GM21381 (cell line): ENCODE results near the gene OR6M1.

ENCODE experiments used
- ATAC-seq: cut with Tn5 transposase; IDR thresholded peaks from one replicate; pipeline ENCODE4 v1.9.1; 2021; ENCODE audit warnings: mild to moderate bottlenecking, moderate library complexity; ENCODE audit not compliant: unreplicated experiment

Gene OR6M1, protein sequence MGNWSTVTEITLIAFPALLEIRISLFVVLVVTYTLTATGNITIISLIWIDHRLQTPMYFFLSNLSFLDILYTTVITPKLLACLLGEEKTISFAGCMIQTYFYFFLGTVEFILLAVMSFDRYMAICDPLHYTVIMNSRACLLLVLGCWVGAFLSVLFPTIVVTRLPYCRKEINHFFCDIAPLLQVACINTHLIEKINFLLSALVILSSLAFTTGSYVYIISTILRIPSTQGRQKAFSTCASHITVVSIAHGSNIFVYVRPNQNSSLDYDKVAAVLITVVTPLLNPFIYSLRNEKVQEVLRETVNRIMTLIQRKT

DNA sequence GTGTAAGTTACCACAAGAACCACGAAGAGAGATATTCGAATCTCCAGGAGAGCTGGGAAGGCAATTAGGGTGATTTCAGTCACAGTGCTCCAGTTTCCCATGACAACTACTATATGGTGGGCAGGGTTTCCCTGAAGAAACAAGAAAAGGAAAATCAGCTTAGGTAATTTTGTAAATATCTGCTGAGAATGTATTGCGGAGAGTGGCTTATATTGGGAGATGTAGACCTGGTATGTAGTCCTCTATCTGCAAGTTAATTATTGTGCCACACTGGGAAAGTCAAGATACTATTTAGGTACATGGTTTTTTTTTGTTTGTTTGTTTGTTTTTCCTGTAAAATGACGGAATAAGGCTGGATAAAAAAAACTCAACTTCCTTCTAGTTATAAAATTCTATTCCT lies at the start of gene OR6M1:
OR6M1 (minus strand) TSS at position 101 of the 400 bp plus-strand sequence; CDS start at position 101, 0 bp downstream.
- no peak for ATAC-seq

DNA sequence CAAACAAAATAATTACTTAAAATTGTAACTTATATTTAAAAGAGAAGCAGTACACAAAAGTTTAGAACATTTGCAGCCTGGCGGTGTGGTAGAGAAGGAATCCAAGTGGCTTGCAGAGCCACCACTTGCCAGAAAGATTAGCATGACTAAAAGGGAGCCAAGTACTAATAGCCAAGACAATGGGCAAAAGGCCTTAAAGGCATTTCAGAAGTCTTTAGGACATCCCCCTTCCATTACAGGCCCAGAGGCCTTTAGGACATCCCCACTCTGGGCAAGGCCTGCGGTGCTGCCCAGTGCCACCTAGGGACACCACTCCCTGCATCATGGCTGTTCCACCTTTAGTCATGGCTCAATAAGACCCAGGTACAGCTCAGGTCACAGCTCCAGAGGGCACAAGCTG lies 46.9 kb upstream of the OR6M1 start:
- ATAC-seq: no peak

DNA sequence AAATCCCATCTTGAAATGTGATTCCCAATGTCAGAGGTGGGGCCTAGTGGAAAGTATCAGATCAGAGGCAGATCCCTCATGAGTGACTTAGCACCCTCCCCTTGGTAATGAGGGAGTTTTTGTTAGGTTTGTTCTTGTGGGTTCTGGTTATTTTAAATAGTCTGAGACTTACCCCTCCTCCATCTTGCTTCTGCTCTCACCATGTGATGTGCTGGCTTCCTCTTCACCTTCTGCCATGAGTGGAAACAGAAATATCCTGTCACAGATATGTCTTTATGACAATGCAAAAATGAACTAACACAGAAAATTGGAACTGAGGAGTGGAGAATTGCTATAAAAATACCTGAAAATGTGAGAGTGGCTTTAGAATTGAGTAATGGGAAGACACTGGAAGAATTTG lies 46.2 kb upstream of the OR6M1 start:
- no peak for ATAC-seq

DNA sequence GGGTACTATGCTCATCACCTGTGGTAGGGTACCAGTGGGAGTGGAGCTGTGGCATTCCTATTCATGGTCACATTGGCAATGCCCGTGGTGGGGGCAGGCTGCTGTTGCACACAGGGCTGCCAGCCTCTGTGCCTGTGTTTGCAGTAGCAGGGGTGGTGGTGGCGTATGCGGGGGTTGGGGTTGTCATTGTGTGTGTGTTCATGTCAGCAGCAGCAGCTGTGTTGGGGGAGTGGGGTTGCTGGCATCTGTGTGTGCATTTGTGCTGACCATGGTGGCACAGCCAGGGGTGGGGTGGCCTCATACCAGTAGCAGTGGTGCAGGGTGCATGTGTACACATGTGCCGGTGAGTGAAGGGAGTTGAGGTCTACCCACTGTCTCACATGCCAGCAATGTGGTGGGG lies 45.0 kb upstream of the OR6M1 start:
- no peak for ATAC-seq

DNA sequence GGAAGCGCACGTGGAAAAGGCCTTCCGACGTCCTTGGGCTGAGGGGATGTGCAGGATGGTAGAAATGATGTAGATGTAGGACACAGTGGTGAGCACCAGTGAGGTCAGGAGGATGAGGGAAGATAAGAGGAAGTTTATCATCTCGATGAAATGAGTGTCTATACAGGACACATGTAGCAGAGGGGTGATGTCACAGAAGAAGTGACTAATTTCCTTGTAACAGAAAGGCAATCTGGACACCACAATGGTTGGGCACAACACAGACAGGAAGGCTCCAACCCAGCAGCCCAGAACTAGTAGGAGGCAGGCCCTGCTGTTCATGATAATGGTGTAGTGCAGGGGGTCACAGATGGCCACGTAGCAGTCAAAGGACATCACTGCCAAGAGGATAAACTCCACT lies 35.0 kb upstream of the OR6M1 start:
- ATAC-seq: no peak

DNA sequence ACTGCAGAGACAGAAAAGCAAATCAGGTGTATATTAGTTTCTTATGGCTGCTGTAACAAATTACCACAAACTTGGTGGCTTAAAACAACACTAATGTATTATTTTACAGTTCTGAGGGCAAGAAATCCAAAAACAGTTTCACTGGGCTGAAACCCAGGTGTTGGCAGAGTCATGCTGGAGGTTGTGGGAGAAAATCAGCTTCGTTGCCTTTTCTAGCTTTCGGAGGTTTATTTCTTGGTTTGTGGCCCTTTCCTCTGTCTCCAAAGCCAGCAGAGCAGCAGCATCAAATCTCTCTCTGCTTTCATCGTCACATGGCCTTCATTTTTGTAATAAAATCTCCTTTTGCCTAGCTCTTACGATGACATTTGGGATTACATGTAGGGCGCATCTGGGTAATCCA lies 33.0 kb upstream of the OR6M1 start:
- ATAC-seq: no peak

DNA sequence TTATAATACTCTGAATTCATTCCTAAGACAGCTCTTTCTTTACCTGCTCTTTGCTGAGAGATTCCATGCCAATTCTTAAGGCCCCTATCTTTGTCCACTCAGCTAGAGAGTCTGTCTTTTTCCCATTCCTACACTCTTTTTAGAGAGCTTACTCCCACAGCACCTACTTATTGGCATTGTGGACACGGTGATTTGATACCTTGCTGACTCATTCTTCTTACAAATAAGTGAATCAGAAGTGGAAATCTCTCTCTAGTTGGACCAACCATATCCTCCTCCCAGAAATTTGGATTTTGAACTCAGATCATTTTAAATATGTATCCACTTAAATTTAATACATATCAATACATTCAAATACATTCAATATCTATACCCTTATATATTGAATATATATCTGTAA lies 32.5 kb upstream of the OR6M1 start:
- ATAC-seq: no peak

DNA sequence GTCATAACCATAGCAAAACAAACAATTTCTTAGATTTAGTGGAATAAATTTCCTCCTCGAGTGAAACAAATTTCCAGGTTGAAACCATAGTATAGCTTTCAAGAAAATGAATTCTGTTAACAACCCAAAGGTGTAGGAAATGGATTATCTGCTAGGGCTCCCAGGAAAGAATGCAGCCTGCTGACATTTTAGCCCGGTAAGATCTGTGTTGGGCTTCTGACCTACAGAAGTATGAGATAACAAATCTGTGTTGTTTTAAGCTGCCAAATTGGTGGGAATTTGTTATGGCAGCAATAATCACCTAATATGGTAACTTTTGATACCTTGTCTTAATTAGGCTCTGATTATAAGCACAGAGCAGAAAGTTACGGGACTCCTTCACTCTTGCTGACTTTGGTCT lies 32.0 kb upstream of the OR6M1 start:
- ATAC-seq: no peak

DNA sequence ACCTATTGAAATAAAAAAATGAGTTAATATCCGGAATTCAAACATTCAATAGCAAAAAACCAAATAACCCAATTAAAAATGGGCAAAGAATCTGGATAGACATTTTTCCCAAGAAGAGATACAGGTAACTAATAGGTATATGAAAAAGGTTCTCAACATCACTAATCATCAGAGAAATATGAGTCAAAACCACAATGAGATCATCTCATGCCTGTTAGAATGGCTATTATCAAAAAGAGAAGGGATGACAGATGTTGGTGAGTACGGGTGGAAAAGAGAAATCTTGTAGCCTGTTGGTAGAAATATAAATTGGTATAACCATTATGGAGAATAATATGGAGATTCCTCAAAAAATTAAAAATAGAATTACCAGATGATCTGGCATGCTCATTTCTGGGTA lies 26.9 kb upstream of the OR6M1 start:
- ATAC-seq: no peak

DNA sequence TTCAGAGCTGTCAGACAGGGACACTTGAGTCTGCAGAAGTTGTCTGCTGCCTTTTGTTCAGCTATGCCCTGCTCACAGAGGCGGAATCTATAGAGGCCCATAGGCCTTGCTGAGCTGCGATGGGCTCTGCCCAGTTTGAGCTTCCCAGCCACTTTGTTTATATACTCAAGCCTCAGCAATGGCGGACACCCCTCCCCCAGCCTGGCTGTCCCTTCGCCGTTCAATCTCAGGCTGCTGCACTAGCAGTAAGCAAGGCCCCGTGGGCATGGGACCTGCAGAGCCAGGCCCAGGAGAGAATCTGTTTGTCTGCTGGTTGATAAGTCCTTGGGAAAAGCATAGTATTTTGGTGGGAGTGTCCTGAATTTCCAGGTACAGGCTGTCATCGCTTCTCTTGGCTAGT lies 23.6 kb upstream of the OR6M1 start:
- ATAC-seq: no peak

DNA sequence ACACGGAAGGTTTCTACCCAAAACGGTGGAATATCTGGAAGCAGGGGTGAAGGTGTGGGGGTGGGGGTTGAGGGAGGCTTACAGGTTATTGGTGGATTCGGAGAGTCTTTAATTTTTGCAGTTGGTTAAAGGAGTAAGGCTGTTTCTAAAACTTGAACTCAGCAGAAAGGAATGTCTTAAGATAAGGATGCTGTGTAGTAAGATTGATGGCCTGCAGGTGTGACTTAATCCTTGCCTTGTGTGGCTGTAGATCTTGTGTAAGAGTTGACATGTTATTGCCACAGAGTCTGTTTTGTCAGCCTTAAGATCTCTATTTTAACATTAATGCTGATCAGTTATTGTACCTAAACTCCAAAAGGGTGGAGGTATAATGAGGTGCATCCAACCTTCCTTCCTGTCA lies 16.4 kb upstream of the OR6M1 start:
- no peak for ATAC-seq

DNA sequence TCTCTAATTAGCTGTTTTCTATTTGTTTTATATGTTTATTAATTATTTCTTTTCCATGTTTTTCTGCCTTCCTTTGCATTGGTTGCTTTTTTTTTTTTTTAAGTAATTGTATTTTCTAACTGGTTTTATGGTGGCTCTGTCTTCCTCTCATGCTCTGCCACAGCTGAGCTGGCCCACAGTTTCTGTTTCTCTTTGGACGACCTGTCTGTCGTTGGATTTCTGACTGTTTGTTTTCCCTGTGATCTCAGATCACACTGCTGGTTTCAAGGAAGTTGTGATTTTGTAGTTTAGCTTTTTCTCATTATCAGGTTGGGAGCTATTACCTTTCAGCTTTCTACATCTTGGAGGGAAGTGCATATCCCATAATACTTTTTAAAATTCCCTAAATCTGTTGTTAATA lies 15.9 kb upstream of the OR6M1 start:
- no peak for ATAC-seq

DNA sequence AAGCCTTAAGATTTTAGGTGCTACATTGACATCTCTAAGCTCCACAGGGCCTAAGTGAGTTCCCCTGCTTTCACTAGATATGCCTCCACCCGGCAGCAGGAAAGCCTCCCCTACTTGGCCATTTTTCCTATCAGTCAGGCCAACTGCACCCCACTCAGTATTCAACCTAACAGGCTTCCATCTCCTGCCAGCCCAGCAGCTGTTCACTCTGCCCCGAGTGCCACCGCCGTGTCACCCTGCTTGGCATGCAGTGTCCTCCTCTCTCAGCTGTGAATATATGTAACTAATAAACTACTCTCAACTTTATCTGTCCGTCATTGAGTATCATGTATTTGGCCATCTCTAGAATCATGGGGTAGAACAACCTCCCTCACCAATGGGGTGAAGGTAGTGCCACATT lies 9.0 kb upstream of the OR6M1 start:
- ATAC-seq: no peak

DNA sequence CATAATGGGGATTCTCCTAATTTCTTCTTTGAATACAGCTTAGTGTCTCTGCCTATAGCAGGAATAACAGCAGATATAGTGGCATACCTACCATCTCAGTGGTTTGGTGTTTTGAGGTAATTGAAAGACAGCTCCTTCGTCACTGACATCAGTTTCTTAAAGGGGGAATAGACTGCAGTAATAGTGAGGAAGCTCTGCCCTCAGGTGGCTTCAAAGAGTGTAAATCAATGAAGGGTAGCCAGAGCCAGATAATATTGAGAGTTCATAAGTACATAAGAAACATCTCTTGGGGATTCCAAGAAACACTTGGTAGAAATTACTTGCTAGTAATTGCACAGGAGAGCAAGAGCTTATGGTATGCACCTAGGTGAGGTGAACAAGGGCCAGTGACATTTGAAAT lies 4.4 kb downstream of the OR6M1 start:
- no peak for ATAC-seq

DNA sequence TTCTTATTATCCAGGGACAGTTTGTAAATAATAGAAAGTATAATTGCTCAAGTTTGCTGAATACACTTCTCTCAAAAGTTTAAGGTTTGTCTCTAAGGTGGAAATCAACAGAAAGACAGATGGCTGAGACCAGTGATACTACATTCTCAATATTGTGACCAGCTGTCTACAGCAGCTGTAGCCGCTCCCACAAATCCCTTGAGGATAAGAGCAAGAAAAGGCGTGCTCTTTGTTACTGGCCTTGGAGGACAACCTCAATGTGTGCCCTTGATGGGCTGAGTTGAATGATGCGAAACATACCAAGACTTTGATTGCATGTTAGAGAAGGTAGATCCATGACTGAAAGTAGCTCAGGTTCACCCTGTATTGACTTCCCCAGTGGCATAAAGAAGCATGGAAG lies 6.1 kb downstream of the OR6M1 start:
- ATAC-seq: no peak

DNA sequence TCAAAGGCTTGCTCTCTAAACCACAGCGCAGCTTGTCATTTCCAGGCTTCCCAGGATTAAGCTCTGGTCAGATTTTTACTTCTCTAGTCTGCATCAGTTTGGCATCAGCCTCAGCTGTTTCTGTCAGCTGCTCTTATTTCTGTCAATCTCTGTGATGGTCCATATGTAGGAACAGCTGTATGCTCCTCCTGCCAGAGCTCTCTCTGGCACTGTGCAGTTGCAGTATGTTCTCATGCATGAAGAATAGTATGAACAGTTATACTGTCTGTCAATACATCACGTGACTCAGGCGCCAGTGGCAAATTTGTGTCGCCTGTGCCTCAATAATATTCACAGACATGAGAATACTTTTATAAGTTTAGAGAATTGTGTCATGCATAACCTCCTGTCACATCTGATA lies 6.7 kb downstream of the OR6M1 start:
- ATAC-seq: no peak

DNA sequence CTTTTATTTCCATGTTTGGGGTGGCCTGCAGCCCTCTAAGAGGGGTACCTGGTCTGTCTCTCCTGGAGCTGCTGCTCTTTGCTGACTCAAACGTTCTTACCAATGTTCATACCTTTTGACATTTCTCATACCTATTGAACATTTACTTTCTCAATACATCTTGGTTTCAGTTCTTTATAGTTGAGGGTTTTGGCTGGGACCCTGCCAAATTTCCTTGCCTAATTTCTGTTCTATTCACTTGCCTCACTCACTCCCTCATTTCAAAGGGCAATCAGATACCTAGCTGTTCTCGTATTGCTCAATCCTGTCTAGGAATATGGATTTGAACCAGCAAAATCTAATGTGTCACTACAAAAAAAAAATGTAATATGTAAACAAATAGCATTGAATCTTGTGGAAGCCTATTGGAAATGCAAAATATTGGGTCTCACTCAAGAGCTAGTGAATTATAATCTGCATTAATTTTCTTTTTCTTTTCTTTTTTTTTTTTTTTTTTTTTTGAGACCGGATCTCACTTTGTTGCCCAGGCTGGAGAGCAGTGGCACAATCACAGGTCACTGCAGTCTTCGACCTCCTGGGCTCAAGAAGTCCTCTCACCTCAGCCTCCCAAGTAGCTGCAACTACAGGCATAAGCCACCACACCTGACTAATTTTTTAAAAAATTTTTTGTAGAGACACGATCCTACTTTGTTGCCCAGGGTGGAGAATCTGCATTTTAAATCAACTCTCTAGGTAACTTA lies 7.5 kb downstream of the OR6M1 start:
- ATAC-seq: no peak

DNA sequence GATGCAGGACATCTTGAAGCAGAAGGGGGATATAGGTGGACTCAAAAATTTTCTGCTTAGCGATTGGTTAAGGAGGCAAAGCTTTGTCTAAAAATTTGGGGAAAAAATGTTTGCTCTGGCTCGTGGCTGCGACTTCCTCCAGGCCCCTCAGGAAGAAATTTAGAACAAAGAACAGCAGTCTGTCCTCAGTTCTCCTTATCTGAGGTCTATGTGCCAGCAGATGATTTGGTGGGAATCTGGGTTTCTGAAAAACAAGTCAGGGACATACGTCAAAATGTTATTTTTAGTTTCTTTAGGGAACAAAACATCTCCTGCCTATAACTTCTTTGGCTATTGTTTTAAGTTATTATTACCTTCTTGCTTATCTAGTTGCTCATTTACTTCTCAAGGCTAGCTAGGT lies 8.1 kb downstream of the OR6M1 start:
- ATAC-seq: no peak

DNA sequence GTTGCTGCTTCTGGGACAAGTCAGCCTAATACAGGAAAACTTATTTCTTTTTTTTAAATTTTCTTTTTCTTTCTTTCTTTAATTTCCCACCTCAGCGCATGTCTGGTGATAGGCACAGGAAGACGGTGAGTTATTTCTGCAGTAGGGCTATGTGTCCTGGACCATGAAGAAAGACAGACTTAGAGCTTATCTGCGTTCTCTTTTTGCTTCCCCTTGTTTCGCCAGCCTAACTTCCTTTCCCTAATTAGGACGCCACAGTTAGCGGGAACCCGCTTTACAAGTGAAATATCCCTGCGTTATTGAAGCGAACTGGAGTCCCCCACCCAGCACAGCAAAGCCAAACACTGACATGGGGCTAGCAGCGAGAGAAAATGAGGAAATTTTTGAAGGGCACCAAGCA lies 8.6 kb downstream of the OR6M1 start:
- no peak for ATAC-seq

DNA sequence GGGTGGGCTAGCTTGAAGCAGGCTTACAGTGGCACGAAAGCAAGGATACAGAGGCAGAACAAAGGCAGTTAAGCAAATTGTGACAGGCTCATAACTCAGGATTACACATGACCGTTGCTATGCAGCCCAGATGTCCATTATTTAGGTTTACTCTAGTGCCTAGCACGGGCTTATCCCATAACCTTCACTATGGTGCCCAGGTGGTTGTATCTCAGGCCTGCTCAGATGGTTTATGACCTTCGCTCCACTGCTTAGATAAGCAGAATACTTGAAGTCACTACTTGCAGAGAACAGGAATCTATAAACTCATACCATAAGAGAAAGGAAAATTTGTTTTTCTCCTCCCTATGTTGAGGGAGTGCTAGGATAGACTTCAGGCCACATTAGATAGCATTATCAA lies 9.0 kb downstream of the OR6M1 start:
- ATAC-seq: no peak

DNA sequence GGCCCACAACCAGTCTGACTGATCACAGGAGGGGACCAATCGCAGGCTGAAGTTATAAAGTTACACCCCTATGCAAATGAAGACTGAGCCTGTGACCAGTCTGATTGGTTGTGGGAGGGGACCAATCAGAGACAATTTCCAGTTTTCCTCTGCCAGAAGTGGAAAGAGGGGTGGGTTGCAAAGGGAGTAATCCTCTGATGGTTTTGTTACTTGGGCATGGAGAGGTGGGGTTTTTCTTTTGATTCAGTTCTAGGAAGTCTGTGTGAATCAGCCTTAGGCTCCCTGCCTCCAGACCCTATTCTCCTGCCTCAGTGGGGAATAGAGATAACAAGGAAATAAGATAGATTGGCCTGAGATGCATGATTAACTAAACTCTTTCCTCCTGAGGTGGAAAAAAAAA lies 9.9 kb downstream of the OR6M1 start:
- no peak for ATAC-seq

DNA sequence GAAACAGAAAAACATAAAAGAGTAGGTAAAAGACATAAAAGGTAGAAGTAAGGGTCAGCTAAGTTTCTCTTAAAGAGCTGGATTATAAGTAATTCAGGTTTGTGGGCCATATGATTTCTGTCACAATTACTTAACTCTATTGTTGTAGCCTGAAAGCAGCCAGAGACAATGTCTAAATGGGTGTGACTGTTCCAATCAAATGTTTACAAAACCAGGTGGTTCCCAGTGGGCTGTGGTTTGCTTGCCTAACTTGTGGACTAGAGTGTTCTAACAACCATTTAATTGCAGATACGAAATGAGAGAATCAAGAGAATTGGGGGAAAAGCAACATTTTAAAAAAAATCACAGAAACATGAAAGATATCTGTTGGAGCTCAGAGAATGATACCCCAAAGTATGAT lies 22.6 kb downstream of the OR6M1 start:
- ATAC-seq: no peak

DNA sequence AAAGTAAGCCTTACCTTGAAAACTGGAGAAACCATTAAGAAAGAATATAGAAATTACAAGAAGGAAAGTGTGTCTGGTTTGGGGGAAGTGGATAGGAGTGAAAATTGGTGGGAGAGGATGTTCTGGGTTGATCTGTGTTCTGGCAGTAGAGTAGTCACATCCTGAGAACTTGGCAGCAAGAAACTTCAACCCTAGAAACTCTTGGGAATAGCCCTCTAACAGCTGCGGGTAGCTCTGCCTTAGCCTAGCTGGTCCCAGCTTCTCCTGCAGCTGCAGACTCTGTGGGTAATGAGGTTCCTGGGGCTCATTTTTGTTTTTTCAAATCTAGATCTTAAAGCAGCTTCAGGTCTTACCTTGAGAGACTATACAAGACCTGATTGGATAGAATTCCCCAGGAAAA lies 27.6 kb downstream of the OR6M1 start:
- ATAC-seq: no peak
